Small intestine (tissue), 7 donors: Measurements from ENCODE around the gene TMEM37. TPM values are rescaled to one million over a fixed set of nuclear protein-coding genes. Genes with fewer than 3 reads are reported as not detected.
"Not testable (repeated sequence)": the region's sequence is repeated elsewhere in the genome, so short reads cannot be mapped to it uniquely, and the experiment has no call there.

ENCODE experiments used
- DNase-seq, 2 donors: peaks; one replicate each; pipeline versions ENCODE4 v3.0.0 to v3.0.0-alpha.2; 2013
- FAIRE-seq: peaks from 2 replicates; lab custom pipeline; 2012; peaks lifted over from hg19 to GRCh38; lab: Jason Lieb, UNC
- H3K27ac ChIP-seq, 3 donors: one replicate each; pipeline ENCODE4 v1.5.1; 2013; ENCODE audit warnings: low read length in 2 of 3, mild to moderate bottlenecking in 2 of 3, control low read depth in 1 of 3, inconsistent platforms in 1 of 3, low read depth in 1 of 3, moderate library complexity in 1 of 3
- H3K27me3 ChIP-seq, 3 donors: one replicate each; pipeline ENCODE4 v1.6.1; 2013; ENCODE audit warnings: low read length in 3 of 3, inconsistent platforms in 1 of 3; ENCODE audit not compliant: control insufficient read depth in 3 of 3, insufficient read depth in 3 of 3
- H3K36me3 ChIP-seq, 3 donors: one replicate each; pipeline ENCODE4 v1.6.1; 2013; ENCODE audit warnings: low read length in 3 of 3, inconsistent platforms in 1 of 3, low read depth in 1 of 3, mild to moderate bottlenecking in 1 of 3, moderate library complexity in 1 of 3; ENCODE audit not compliant: control insufficient read depth in 3 of 3, insufficient read depth in 2 of 3
- H3K4me1 ChIP-seq, 3 donors: one replicate each; pipeline ENCODE4 v1.6.1; 2013; ENCODE audit warnings: low read length in 2 of 3, inconsistent platforms in 1 of 3, low read depth in 1 of 3, mild to moderate bottlenecking in 1 of 3, moderate library complexity in 1 of 3; ENCODE audit not compliant: control insufficient read depth in 3 of 3, insufficient read depth in 2 of 3
- H3K4me3 ChIP-seq, 3 donors: one replicate each; pipeline ENCODE4 v1.5.1; 2013; ENCODE audit warnings: low read length in 3 of 3, control low read depth in 1 of 3, inconsistent platforms in 1 of 3, low read depth in 1 of 3, mild to moderate bottlenecking in 1 of 3, moderate library complexity in 1 of 3
- H3K9me3 ChIP-seq, 2 donors: one replicate each; pipeline ENCODE4 v1.6.1; 2013; ENCODE audit warnings: low read depth in 1 of 2, low read length in 1 of 2; ENCODE audit not compliant: control insufficient read depth in 2 of 2, insufficient read depth in 1 of 2
- WGBS, 3 donors: extraction: QIAGEN DNeasy Blood & Tissue Kit; methylation state at CpG; one replicate each; pipeline ENCODE4 v1.1.7; 2013; 5-methylcytosine and 5-hydroxymethylcytosine counted together
- polyA plus RNA-seq, 4 donors: library from polyadenylated mRNA; stranded (reverse) in 3 of 4; unstranded in 1 of 4; fragments of 200-250 nt in 3 of 4; fragments of 120-200 nt in 1 of 4; gene quantifications; one replicate each; pipeline versions ENCODE4 v1.2.1 to v1.2.3, GENCODE V29; 2013
- donor health status: healthy with polysubstance abuse.
- donor health status: control.
- donor health status: control.
- donor health status: Bipolar disorder and iron deficiency.
- donor health status: healthy.

TMEM37 gene
- polyA plus RNA-seq, 4 donors, result 43.2 to 124 (median 84.3) TPM

DNA sequence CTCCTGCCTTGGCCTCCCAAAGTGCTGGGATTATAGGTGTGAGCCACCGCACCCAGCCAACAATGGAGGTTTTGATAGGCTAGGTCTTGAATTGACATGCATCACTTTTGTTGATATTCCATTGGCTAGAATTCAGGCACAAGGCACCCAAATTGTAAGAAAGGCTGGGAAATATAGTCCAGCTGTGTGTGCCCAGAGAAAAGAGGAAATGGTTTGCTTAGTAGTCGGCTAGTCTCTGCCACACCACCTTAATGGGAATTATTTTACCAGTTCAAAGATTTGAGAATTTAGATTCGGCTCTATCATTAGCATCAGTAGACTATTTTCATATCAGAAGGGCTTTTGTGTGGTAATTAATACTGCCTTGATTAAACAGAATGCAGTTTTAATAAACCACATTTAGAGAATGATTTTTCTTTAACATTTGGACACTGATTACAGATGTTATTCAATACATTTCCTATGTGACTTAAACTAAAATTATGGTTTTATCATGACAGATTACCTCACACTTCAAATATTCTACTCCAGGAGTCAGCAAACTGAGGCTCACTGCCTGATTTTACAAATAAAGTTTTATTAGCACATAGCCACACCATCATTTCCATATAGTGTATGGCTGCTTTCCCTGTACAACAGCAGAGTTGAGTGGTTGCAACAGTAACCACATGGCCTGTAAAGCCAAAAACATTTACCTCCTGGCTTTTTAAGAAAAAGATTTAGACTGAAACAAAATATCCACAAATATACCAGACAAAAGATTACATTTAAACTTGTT is 37.5 kb upstream of the TMEM37 start:
- Histone ChIP-seq H3K4me1 (no peaks in the 10 kb centered on the region), H3K27ac (no peak overlapping the region), H3K9me3 (no peaks in the 10 kb centered on the region), H3K4me3 (no peak overlapping the region), H3K27me3 (no peaks in the 10 kb centered on the region), H3K36me3 (no peaks in the 10 kb centered on the region)
- DNase-seq (no peak), FAIRE-seq (no peak)
- 87 to 92% (median 89%) methylated on average over 3 of the region's 3 CpGs for WGBS, 3 donors

DNA sequence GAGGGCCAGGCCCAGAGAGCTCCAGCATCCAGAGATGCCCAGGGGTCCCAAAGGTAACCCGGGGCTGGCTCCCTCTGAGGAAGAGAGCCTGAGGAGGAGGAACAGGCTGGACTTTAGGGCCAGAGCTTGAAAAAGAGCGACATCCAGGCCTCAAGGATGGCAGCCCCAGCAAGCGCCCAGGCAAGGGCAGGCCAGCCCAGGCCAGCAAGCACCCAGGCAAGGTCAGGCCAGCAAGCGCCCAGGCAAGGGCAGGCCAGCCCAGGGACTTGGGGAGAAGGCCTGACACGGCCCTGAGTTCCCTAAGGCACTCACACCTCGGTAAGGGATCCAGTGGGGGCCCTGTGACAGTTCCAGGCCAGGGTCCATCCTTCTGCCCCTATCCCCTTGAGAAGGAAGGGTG is 34.5 kb upstream of the TMEM37 start:
- H3K36me3 ChIP-seq, result no peaks in the 10 kb centered on the region
- no peak for FAIRE-seq
- peaks cover 0 to 3% (median 0%) of the 10 kb centered on the region in 3 donors for H3K4me1 ChIP-seq
- no peak for DNase-seq
- no peak overlapping the region for H3K4me3 ChIP-seq
- WGBS, 3 donors, result 88 to 90% (median 88%) methylated on average over 5 to 6 of the region's 6 CpGs
- no peaks in the 10 kb centered on the region for H3K9me3 ChIP-seq
- no peak overlapping the region for H3K27ac ChIP-seq
- no peaks in the 10 kb centered on the region for H3K27me3 ChIP-seq

DNA sequence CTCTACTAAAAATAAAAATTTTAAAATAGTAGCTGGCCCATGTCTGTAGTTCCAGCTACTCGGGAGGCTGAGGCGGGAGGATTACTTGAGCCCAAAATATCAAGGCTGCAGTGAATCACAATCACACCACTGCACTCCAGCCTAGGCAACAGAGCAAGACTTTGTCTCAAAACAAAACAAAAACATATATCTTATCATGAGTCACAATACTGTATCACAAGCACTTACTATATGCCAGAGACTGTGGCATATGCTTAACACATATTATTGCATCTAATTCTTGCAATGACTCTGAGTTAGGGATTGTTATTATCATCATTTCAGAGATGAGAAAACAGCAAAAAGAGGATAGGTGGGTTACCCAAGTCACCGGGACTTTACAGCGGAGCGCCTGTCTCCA is 29.5 kb upstream of the TMEM37 start:
- DNase-seq (no peak), FAIRE-seq (no peak)
- Histone ChIP-seq H3K36me3 (no peaks in the 10 kb centered on the region), H3K4me1 (peaks cover 0 to 19% (median 4%) of the 10 kb centered on the region in 3 donors), H3K9me3 (peaks cover 0 to 8% of the 10 kb centered on the region in 2 donors), H3K27me3 (no peaks in the 10 kb centered on the region), H3K4me3 (no peak overlapping the region), H3K27ac (peak overlapping the region in 1 of 3 donors; percentile 80)
- WGBS, 3 donors, result 79 to 85% (median 82%) methylated on average over 5 of the region's 5 CpGs

DNA sequence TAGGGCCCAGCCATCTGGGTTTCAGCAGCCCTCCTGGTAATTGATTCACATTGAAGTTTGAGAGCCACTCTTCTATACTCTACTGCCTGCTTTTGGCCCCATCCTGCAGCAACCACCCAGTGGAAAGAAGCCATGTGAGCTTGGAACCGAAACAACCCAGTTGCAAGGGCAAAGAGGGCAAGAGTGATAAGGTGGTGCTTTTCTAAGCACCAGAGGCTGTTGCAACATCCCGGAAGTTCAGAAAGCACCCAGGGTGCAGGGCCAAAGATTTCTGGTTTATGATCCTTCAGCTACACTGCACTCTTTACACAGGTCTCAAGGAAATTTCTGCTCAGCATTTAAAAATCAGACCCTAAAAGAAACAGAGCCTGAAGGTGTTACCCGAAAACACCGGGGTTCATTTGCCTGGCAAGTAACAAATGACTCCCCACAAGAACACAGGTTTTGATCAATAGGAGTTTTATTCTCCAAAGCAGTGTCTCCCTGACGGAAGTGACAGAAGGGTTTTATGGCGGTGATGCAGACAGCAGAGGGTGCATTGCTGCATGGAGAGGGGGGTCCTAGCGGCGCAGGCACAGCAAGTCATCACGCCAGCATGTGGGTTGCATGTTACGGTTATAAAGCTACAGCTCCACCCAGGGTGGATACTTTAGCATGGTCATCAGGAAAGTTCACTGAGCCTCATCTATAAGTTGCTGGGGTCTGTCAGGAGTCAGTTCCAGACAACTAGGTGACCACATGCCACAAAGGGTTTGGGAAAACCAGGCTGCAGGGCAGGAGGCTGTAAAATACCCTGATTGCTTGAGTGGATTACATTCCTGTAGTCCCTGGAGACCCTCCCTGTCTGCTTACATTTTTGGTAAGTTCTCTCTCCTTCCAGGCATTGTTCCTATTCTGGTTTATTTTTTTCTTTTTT is 28.8 kb upstream of the TMEM37 start:
- H3K27ac ChIP-seq, result peak overlapping the region; percentile 65 to 88 (median 79)

DNA sequence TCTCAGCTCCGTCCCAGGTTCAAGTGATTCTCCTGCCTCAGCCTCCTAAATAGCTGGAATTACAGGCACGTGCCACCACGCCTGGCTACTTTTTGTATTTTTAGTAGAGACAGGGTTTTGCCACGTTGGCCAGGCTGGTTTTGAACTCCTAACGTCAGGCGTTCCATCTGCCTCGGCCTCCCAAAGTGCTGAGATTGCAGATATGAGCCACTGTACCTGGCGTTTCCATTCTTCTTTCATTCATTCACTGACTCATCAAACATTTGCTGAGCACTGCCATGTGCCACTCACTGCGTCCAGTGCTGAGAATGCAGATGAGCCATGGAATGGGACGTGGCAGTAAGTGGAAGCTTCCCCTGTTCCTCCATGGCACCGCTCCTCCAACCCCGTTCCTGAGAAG is 28.0 kb upstream of the TMEM37 start:
- H3K27ac ChIP-seq, result peak overlapping the region in 1 of 3 donors; percentile 88
- WGBS, 3 donors, result 82 to 87% (median 84%) methylated on average over 12 of the region's 12 CpGs
- not testable (repeated sequence) for DNase-seq, H3K36me3 ChIP-seq, H3K27me3 ChIP-seq, H3K4me3 ChIP-seq, FAIRE-seq, H3K9me3 ChIP-seq
- H3K4me1 ChIP-seq, result peaks cover 0 to 27% (median 4%) of the 10 kb centered on the region in 3 donors

More for the DNA sequence above, 28.8 kb upstream of the TMEM37 start:
- H3K4me3 ChIP-seq, result peak overlapping the region in 1 of 3 donors; percentile 4
- H3K36me3 ChIP-seq, result no peaks in the 10 kb centered on the region
- DNase-seq (peak; percentile 94 to 97), FAIRE-seq (no peak)
- H3K4me1 ChIP-seq, result peaks cover 0 to 21% (median 4%) of the 10 kb centered on the region in 3 donors
- peaks cover 0 to 8% of the 10 kb centered on the region in 2 donors for H3K9me3 ChIP-seq
- WGBS, 3 donors, result 13 to 56% (median 35%) methylated on average over 10 of the region's 10 CpGs
- no peaks in the 10 kb centered on the region for H3K27me3 ChIP-seq

DNA sequence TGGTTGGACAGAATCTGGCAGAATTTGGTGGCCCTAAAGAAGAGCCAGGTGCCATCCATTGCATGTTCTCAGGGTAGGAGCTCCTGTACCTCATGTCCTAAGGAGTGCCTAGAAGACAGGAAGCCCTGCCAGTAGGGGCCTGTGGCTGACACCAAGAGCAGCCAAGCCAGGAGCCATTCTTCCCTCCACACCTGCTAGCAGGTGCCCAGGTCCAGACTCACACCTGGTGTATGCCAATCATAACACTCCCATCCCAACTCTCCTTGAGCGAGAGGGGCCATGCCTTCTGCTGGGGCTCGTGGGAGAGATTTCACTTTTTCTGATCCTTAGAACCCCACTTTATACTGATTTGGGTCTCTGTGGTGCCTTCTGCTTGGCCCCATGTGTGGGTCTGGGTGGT is 26.5 kb upstream of the TMEM37 start:
- Histone ChIP-seq H3K36me3 (no peaks in the 10 kb centered on the region), H3K4me3 (no peak overlapping the region), H3K27ac (no peak overlapping the region), H3K9me3 (peaks cover 0 to 11% of the 10 kb centered on the region in 2 donors), H3K27me3 (no peaks in the 10 kb centered on the region), H3K4me1 (peaks cover 0 to 27% (median 4%) of the 10 kb centered on the region in 3 donors)
- DNase-seq, result no peak
- WGBS, 3 donors, result 89 to 93% (median 89%) methylated on average over 2 of the region's 2 CpGs
- no peak for FAIRE-seq

DNA sequence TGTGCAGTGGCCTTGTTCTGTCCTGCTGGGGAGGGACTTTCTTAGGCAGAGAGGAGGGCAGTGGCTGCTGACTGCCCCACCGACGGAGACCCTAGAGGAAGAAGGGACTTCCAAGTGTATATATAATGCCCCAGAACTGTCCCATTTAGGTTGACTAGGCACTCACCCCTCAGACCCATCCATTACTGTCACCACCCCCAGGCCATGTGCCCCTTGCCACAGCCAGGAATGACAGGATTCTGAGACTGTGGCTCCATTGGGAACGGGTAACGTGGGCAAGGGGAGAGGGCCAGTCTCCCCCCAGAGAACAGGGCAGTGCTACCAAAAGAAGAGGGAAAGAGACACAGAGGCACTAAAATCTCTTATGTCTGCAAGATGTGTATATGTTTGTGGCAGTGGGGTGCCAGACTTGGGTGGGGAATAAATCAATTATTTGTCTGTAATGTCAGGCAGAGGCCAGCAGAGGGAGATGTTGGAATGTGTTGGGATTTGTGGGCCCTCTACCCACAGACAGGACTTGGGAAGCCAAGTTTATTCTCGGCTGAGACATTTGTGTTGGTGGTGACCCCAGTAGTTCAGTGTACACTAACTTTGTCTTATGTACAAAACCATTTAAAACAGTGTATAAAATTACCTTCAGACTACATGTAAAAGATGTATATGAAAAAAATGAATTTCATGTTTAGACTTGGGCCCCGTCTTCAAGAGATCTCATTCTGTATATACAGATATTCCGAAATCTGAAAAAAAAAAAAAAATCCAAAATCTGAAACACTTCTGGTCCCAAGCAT is 24.0 kb upstream of the TMEM37 start:
- WGBS, 3 donors, result 66 to 72% (median 67%) methylated on average over 7 of the region's 7 CpGs
- FAIRE-seq, result no peak

More for the DNA sequence above, 24.0 kb upstream of the TMEM37 start:
- Histone ChIP-seq H3K4me1 (peaks cover 0 to 19% (median 4%) of the 10 kb centered on the region in 3 donors), H3K27ac (peak overlapping the region; percentile 48 to 81 (median 69)), H3K27me3 (no peaks in the 10 kb centered on the region), H3K9me3 (peaks cover 0 to 11% of the 10 kb centered on the region in 2 donors), H3K4me3 (no peak overlapping the region), H3K36me3 (no peaks in the 10 kb centered on the region)
- DNase-seq, result peak; percentile 79 to 84
